HG03064 (cell line): ENCODE results near the gene FAM98A.
A peak's percentile ranks its signal among the peaks of the same experiment; 100 is the strongest.

Experiments
- ATAC-seq: cut with Tn5 transposase; IDR thresholded peaks from one replicate; pipeline ENCODE4 v1.9.1; 2021; ENCODE audit warnings: low read depth; ENCODE audit not compliant: unreplicated experiment

FAM98A gene

GRCh38 chr2:33598561-33599174 lies 431 bp downstream of the FAM98A start:
- ATAC-seq, result peak; percentile 53

GRCh38 chr2:33597026-33597425 lies 2.1 kb downstream of the FAM98A start:
- ATAC-seq, result no peak

GRCh38 chr2:33595385-33595784 lies 3.7 kb downstream of the FAM98A start:
- no peak for ATAC-seq

GRCh38 chr2:33589444-33589843 lies 9.7 kb downstream of the FAM98A start:
- no peak for ATAC-seq

DNA sequence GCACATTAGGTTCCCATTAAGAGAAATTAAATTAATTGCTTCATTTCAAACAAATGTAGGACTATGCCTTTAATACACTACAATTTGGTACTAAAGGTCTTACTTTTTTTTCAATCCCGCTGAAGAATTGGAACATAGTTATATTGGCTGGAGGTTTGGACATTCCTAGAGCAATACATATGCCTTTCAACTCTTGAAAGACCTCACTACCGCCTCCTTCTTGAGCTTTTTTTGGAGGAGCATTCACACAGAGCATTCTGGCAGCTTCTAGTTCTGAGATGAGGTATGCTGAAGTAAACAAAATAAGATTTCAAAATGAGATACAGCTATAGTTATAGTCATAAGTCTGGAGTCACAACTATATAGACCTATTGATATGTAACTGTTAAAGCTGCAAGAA lies 10.9 kb downstream of the FAM98A start:
- no peak for ATAC-seq

DNA sequence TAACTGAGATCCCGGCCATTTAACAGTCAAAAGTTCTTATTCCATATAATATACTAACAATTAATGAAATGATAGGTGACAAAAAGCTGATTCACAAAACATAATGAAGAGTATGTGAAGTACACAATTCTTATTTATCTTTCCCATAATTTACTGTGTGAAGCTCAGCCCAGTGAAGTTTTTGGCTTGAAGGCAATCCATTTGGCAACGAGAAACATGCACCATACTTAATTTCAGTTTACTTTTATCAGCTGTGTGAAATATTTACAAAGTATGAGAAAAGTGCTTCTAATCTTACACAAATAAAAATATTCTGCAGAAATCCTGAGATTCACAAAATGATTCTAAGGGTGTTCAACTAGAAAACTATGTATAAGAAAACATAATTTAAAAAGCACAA lies 12.3 kb downstream of the FAM98A start:
- ATAC-seq, result no peak

DNA sequence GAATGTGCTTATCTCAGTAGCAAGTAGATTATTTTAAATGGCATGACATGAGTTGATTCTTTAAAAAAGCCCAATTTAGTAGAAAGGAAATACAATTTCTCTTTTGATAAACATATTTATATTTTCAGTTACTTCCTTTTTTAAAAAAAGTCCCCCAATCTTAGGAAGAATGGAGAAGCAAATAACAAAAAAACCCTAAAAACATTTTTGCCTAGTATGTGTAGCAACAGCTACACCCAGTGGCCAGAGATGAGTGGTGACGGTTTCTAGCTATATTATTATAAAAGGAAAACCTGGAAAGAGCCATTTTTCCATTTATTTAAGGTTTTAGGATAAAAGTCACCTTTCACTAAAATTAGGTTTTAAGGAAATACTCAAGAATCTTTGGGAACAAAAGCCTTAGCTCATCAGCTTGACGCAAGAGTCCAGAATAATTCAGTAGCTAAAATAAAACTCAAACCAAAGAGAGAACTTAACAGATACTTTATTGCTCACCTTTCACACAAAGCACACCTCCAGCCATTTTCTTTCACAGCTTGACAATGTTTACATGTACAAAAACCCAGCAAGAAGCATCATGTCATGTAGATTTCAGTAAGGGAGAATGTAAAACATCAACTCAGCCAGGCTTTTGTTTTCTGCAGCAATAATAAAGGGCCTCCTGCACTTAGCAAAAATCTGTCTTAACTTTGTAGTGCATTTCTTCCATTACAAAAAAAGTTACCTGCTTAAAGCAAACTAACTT lies 15.7 kb downstream of the FAM98A start:
- no peak for ATAC-seq

- ATAC-seq, result no peak
These were observed 17.2 kb downstream of the FAM98A start for GRCh38 chr2:33581872-33582271.

DNA sequence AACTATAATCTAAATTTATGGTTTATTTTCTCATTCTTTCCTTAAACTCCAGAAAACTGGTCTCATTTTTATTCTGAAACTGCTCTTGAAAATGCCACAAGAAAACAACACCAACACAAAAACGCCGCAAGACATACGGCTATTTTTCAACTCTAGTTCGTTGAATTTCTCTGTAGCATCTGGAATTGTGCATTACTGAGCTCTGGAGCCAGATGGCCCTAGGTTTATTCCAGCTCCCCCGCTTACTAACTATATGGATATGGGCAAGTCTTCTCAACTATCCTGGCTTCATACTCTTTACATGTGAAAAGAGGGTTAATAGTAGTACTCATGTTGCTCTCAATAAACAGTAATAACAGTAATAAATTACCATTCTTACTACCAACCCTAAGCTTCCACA lies 19.9 kb downstream of the FAM98A start:
- no peak for ATAC-seq

- ATAC-seq, result no peak
These were observed 21.4 kb downstream of the FAM98A start for GRCh38 chr2:33577668-33578067.

DNA sequence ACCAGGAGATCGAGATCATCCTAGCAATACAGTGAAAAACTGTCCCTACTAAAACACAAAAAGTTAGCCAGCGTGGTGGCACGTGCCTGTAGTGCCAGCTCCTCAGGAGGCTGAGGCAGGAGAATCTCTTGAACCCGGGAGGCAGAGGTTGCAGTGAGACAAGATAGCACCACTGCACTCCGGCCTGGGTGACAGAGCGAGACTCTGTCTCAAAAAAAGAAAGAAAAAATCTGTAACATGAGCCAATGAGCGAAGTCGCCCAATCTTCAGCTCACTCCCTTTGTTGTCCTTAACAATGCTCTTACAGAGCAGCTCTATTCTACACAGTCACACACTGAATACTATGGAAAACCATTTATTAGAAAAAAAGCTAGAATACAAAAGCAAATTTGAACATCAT lies 22.0 kb downstream of the FAM98A start:
- no peak for ATAC-seq

- ATAC-seq, result no peak
These were observed 25.4 kb downstream of the FAM98A start for GRCh38 chr2:33573657-33574056.

DNA sequence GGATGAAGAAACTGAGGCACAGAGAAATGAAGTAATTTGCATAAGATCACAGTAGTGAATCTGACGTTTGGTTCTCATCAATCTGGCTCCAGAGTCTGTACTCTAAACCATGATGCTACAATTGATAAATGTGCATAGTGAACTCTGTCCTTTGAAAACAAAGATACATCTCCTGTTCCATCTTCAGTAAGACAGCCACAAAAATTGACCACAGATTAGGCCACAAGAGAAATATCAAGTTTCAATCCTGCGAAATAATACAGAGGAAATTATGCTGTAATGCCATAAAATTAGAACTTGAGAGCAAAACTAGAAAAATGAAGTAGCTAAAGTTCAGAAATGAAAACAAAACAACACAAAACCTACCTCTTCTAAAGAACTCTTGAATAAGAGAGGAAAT lies 28.4 kb downstream of the FAM98A start:
- no peak for ATAC-seq

DNA sequence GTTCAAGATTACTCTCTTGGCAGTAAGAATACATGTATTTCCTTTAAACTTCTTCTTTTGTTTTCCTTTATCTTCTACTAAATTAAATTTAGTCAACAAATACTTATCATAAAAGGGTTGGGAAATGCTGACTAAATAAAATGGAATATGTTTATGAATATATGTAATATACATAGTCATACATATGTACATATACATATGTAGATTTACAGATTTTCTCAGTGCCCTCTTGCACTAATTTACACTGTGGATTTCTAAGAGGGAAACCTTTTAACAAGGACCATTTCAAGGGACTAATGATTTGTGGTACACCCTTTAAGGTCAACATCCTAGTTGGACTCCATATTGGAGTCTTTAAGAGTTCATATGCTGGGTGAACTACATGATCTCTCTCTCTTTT lies 37.2 kb downstream of the FAM98A start:
- ATAC-seq, result no peak

- no peak for ATAC-seq
These were observed 39.1 kb downstream of the FAM98A start for GRCh38 chr2:33560017-33560416.

- no peak for ATAC-seq
These were observed 39.8 kb downstream of the FAM98A start for GRCh38 chr2:33559328-33559727.

GRCh38 chr2:33555681-33556080 lies 43.4 kb downstream of the FAM98A start:
- no peak for ATAC-seq

GRCh38 chr2:33552758-33553461 lies 46.2 kb downstream of the FAM98A start:
- ATAC-seq, result no peak

DNA sequence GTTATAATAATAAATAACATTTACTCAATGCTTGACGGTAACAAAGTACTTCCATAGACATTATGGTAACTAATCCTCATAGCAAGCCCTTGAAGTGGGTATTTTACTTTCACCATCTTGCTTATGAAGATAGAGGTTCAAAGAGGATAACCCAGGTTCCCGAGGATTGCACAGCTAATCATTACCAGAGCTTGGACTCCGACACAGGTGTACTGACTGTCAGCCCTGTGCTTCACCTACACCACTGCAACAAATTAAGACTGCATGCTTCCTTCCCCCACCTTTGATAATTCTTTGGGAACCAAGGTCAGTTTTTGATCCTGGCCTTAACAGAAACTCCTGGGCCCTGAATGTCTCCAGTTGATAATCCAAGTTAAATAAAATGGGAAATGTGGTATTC lies 48.9 kb downstream of the FAM98A start:
- ATAC-seq, result no peak

DNA sequence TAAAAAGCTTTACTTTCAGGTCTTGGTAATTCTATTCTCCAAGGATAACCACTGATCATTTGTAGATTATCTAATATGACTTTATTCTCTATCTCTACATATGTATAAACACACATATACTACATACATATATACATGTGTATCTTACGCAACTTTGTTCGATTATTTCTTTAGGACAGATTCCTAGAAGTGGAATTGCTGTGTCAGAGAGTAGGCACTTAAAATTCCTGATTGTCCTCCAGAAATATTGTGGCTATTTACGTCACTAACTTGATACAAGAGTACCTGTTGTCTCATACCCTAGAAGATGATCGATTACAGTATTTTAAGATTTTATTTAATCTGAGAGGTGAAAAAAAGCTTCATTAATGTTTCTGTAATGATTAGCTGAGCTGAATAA lies 57.9 kb downstream of the FAM98A start:
- ATAC-seq, result no peak

DNA sequence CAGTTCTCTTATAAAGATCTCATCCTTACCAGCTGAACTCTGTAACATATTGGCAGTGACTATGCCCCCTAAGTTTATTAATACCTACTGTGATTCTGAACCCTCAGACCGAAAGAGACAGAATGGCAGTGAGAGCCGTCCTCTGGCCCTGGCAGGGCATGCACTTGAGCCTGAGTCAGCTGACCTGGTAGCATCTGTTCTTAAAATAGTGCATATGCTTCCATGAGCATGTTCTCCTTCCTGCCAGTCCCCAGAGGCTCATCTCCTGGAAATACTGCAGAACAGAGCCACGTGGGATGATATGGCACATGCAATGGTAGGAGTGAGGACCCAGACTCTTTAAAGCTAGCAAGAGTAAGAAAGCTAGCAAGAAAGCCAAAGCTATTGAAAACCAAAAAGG lies 63.7 kb downstream of the FAM98A start:
- no peak for ATAC-seq
